ENCODE measurements around the gene SERINC5.

The SERINC5 gene

DNA sequence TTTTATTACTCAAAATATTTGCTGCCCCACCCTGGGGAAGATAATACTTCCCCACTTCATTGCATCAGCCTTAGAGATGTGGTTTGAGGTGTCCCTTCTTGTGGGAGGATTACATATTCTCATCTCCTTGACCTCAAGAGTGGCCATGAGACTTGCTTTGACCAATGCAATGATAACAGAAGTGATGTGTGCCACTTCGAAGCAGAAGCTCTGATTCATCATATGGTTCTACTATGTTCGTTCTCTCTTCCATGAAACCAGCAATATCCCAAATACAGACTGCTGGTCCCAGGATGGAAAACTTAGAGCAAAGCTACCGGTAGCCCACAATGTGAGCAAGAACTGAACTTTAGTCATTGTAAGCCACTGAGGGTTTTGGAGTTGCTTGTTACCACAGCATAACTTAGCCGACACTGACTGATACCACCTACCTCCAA, 128.7 kb downstream of the SERINC5 start:
- Histone ChIP-seq H3K4me1 (ENCODE audit: control insufficient read depth, insufficient read depth, low read length) (no peaks in the 10 kb centered on the region), H3K36me3 (ENCODE audit: control insufficient read depth, insufficient read depth, low read length) (no peaks in the 10 kb centered on the region), H3K9me3 (ENCODE audit: control insufficient read depth, insufficient read depth, low read length) (no peaks in the 10 kb centered on the region), H3K27ac (ENCODE audit: low read length) (no peak overlapping the region), H3K4me3 (ENCODE audit: low read length) (no peak overlapping the region), H3K27me3 (ENCODE audit: control insufficient read depth, insufficient read depth, low read length) (no peaks in the 10 kb centered on the region)
- WGBS (ENCODE audit: insufficient coverage, insufficient read length): no CpG with 5 or more reads among the region's 4 CpGs
- DNase-seq (ENCODE audit: low read depth, low spot score): no peak

DNA sequence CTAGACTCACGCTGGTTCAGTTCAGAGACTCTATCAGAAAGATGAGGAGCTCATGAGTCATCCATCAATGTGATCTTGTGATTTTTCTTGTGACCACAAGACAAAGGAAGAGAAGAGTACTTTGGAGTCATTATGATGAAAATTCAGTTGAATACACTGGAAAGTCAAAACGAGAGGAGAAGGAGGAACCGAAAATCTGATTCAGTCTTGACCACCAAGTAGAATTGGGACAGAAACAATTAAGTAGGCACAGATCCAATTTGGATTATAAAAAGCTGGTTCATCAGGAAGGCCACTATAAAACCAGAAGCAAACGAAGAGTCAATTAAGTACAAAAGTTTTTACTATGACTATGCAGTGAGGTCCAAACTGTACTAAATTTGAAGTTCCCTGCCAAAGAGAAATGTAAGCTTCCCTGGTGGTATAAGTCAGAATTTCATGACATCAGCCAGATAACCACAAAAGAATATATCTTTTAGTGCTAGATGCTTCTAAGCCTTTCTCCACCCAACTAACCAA, 129.8 kb downstream of the SERINC5 start:
- H3K36me3 ChIP-seq (ENCODE audit: control insufficient read depth, insufficient read depth, low read length): no peaks in the 10 kb centered on the region
- H3K9me3 ChIP-seq (ENCODE audit: control insufficient read depth, insufficient read depth, low read length): no peaks in the 10 kb centered on the region
- no peak overlapping the region for H3K4me3 ChIP-seq (ENCODE audit: low read length)
- WGBS (ENCODE audit: insufficient coverage, insufficient read length): no CpG with 5 or more reads among the region's 4 CpGs
- no peak for DNase-seq (ENCODE audit: low read depth, low spot score)
- no peaks in the 10 kb centered on the region for H3K4me1 ChIP-seq (ENCODE audit: control insufficient read depth, insufficient read depth, low read length)
- H3K27ac ChIP-seq (ENCODE audit: low read length): no peak overlapping the region
- no peaks in the 10 kb centered on the region for H3K27me3 ChIP-seq (ENCODE audit: control insufficient read depth, insufficient read depth, low read length)

DNA sequence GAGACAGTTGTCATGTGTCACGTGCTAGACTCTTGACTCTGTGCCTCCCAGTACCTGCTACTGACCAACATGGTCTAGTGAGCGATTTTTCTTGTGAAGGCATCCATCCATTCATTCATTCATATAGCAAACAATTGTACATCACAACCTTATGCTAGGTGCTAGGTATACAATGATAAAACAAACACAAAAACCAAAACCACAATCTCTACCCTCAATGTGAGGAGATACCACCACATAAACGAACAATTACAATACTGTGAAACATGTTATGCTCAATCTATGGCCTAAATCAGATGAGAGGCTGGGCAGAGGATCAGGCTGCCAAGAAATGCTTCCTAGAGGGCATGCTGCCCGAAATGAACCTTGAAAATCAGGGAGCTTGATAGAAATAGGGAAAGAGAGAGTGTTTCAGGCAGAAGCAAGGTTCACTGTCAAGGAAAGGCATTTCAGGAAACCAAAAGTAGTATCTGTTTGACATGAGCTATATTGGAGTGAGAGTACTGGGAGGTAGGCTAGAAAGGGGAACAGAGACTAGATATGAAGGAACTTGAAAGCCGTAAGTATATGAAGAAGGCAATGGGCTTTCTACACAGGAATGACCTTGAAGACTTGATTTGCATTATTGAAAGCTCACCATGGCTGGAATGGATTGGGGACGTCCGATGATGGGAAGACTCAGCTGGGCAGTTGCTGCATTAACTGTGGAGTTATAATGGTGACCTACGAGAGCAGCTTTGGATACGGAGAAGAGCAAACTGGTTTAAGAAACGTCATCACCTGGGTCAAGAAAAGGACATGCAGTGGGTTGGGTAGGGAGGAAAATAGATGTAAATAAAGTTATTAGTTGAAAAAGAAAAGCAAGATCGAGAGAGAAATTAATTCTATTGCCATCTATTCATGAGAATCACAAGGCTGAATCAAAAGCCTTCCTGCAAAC, 130.6 kb downstream of the SERINC5 start:
- H3K36me3 ChIP-seq (ENCODE audit: control insufficient read depth, insufficient read depth, low read length): no peaks in the 10 kb centered on the region
- no peaks in the 10 kb centered on the region for H3K4me1 ChIP-seq (ENCODE audit: control insufficient read depth, insufficient read depth, low read length)
- no peaks in the 10 kb centered on the region for H3K9me3 ChIP-seq (ENCODE audit: control insufficient read depth, insufficient read depth, low read length)
- no peaks in the 10 kb centered on the region for H3K27me3 ChIP-seq (ENCODE audit: control insufficient read depth, insufficient read depth, low read length)
- H3K4me3 ChIP-seq (ENCODE audit: low read length): no peak overlapping the region
- no peak for DNase-seq (ENCODE audit: low read depth, low spot score)
- no peak overlapping the region for H3K27ac ChIP-seq (ENCODE audit: low read length)
- WGBS (ENCODE audit: insufficient coverage, insufficient read length): 100% methylated on average over 1 of the region's 11 CpGs

DNA sequence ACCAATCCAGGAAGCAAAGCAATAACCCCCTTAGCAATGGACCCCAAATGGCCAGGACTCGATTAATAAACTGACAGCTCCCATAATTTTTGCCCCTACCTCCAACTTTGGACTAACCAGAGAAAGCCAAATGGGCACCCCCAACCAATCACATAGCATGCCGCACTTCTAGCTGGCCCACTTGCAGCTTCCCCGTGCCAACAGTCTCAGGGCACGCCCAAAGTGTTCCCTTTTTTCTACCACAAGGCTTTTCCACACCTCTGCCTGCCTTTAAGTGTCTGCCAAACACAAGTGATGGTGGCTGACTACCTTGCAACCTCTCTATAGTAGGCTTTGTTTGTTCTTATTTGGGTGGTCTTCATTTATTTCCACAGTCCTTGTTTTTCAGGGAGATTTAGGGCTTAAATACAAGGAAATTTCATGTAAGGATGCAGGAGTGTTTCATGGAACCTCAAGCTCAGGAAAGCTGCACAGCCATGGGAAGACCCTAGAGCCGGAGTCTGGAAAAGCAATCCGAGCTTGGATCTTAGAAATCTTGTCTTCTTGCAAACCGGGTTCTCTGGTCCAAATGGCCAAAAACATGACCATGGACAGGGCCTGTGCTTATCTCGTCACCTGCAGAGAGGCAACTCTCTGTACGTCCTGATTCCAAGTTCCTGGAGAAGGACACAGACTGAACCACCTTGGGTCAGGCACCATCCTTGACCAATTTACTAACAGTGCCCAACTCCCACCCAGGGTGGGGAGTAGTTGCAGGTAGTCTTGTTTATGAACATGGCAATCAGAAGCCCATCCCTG, 131.5 kb downstream of the SERINC5 start:
- Histone ChIP-seq H3K4me1 (ENCODE audit: control insufficient read depth, insufficient read depth, low read length) (no peaks in the 10 kb centered on the region), H3K27ac (ENCODE audit: low read length) (no peak overlapping the region), H3K9me3 (ENCODE audit: control insufficient read depth, insufficient read depth, low read length) (no peaks in the 10 kb centered on the region), H3K27me3 (ENCODE audit: control insufficient read depth, insufficient read depth, low read length) (no peaks in the 10 kb centered on the region), H3K4me3 (ENCODE audit: low read length) (no peak overlapping the region), H3K36me3 (ENCODE audit: control insufficient read depth, insufficient read depth, low read length) (no peaks in the 10 kb centered on the region)
- DNase-seq (ENCODE audit: low read depth, low spot score): no peak
- WGBS (ENCODE audit: insufficient coverage, insufficient read length): no CpG with 5 or more reads among the region's 9 CpGs

DNA sequence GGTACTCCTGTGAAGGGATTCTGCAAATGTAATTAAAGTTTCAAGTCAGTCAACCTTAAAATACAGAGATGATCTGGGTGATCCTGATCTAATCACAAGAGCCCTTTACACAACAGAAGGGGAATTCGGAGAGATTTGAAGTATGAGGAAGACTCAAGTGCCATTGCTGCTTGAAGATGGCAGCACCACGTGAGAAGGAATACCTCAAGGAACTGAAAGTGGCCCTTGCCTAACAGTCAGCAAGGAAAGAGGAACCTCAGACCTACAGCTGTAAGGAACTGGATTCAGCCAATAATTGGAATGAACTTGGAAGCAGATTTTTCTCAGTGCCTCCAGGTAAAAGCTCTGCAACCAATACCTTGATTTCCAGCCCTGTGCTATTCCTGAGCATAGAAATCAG, 133.3 kb downstream of the SERINC5 start:
- no peak for DNase-seq (ENCODE audit: low read depth, low spot score)
- H3K27me3 ChIP-seq (ENCODE audit: control insufficient read depth, insufficient read depth, low read length): no peaks in the 10 kb centered on the region
- WGBS (ENCODE audit: insufficient coverage, insufficient read length): no CpG with 5 or more reads among the region's 2 CpGs
- H3K9me3 ChIP-seq (ENCODE audit: control insufficient read depth, insufficient read depth, low read length): no peaks in the 10 kb centered on the region
- no peak overlapping the region for H3K4me3 ChIP-seq (ENCODE audit: low read length)
- no peak overlapping the region for H3K27ac ChIP-seq (ENCODE audit: low read length)
- no peaks in the 10 kb centered on the region for H3K4me1 ChIP-seq (ENCODE audit: control insufficient read depth, insufficient read depth, low read length)
- H3K36me3 ChIP-seq (ENCODE audit: control insufficient read depth, insufficient read depth, low read length): no peaks in the 10 kb centered on the region

DNA sequence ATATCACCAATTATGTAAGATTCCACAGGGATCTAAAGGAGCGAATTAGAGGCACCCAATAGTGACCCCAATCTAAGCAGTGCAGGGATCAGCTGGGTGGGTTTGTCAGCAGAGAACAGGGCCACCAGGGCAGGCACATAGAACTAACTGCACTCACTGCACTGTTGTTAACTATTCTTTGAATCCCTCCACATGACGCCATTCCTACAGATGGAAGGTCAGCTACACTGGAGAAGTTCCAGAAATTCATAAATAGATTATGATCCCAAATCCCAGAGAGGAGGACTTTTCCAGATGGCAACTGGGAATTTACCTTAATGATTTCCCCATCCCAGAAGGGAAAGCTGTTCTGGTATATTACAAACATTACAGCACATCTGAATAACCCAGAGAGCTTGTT, 136.5 kb downstream of the SERINC5 start:
- Histone ChIP-seq H3K27me3 (ENCODE audit: control insufficient read depth, insufficient read depth, low read length) (no peaks in the 10 kb centered on the region), H3K36me3 (ENCODE audit: control insufficient read depth, insufficient read depth, low read length) (no peaks in the 10 kb centered on the region), H3K4me1 (ENCODE audit: control insufficient read depth, insufficient read depth, low read length) (no peaks in the 10 kb centered on the region), H3K9me3 (ENCODE audit: control insufficient read depth, insufficient read depth, low read length) (no peaks in the 10 kb centered on the region), H3K27ac (ENCODE audit: low read length) (no peak overlapping the region), H3K4me3 (ENCODE audit: low read length) (no peak overlapping the region)
- DNase-seq (ENCODE audit: low read depth, low spot score): no peak
- no CpG with 5 or more reads among the region's 2 CpGs for WGBS (ENCODE audit: insufficient coverage, insufficient read length)

DNA sequence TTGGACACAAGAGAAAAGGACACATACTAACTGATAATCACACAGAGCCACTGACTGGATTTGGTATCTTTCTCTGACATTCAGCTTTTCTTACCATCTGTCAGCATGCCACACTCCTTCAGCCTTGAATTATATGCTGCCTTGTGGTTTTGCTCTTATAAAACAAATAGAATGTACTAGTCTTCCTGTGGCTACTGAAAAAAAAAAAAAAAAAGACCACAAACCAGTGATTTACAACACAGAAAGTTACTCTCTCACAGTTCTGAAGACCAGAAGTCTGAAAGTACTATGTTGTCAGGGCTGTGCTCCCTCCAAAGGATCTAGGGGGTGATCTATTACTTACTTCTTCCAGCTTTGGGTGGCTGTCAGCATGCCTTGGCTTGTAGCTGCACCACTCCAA, 138.4 kb downstream of the SERINC5 start:
- H3K4me1 ChIP-seq (ENCODE audit: control insufficient read depth, insufficient read depth, low read length): no peaks in the 10 kb centered on the region
- H3K4me3 ChIP-seq (ENCODE audit: low read length): no peak overlapping the region
- no peaks in the 10 kb centered on the region for H3K9me3 ChIP-seq (ENCODE audit: control insufficient read depth, insufficient read depth, low read length)
- no peak for DNase-seq (ENCODE audit: low read depth, low spot score)
- H3K27me3 ChIP-seq (ENCODE audit: control insufficient read depth, insufficient read depth, low read length): no peaks in the 10 kb centered on the region
- H3K36me3 ChIP-seq (ENCODE audit: control insufficient read depth, insufficient read depth, low read length): no peaks in the 10 kb centered on the region
- H3K27ac ChIP-seq (ENCODE audit: low read length): no peak overlapping the region

DNA sequence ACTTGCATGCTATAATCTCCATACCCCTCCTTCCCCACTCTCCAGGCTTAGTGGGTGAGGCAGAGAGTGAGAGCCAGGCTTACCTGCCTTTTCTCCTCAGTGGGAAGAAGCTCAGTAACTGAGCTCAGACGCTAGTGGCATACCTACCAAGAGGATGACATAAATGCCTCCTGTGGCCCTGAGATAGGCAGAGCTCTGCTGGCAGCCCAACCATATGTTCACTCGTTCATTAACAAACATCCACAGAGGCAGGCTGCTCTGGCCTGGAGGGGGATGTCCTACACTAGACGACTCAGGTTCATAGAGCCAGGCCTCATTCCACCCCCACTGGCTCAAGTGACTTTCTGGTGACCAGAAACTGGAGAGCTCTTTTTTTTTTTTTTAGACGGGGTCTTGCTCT, 139.4 kb downstream of the SERINC5 start:
- no peak for DNase-seq (ENCODE audit: low read depth, low spot score)
- Histone ChIP-seq H3K36me3 (ENCODE audit: control insufficient read depth, insufficient read depth, low read length) (no peaks in the 10 kb centered on the region), H3K27ac (ENCODE audit: low read length) (no peak overlapping the region), H3K4me1 (ENCODE audit: control insufficient read depth, insufficient read depth, low read length) (no peaks in the 10 kb centered on the region), H3K9me3 (ENCODE audit: control insufficient read depth, insufficient read depth, low read length) (no peaks in the 10 kb centered on the region), H3K27me3 (ENCODE audit: control insufficient read depth, insufficient read depth, low read length) (no peaks in the 10 kb centered on the region), H3K4me3 (ENCODE audit: low read length) (no peak overlapping the region)
- WGBS (ENCODE audit: insufficient coverage, insufficient read length): no CpG with 5 or more reads among the region's 4 CpGs

DNA sequence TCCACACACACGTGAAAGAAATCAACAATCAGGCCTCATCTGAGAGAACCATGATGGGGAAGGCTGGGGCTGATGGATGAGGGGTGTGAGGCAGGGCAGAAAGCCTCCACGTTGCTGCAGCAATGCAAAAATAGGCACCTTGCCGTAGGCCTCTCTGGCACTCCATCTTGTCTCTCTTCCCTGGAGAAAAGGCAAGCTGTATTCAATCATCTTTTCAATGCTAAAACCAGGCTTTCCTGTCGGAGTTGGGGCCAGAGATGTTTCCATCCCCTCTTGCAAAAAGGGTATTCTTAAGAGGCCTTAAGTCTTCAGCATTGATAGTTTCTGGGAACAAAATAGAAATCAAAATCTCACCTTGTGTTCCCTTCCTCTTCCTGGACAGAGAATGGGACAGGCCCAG, 139.8 kb downstream of the SERINC5 start:
- Histone ChIP-seq H3K27ac (ENCODE audit: low read length) (no peak overlapping the region), H3K36me3 (ENCODE audit: control insufficient read depth, insufficient read depth, low read length) (no peaks in the 10 kb centered on the region), H3K9me3 (ENCODE audit: control insufficient read depth, insufficient read depth, low read length) (no peaks in the 10 kb centered on the region), H3K4me3 (ENCODE audit: low read length) (no peak overlapping the region), H3K4me1 (ENCODE audit: control insufficient read depth, insufficient read depth, low read length) (no peaks in the 10 kb centered on the region), H3K27me3 (ENCODE audit: control insufficient read depth, insufficient read depth, low read length) (no peaks in the 10 kb centered on the region)
- DNase-seq (ENCODE audit: low read depth, low spot score): no peak
- WGBS (ENCODE audit: insufficient coverage, insufficient read length): no CpG with 5 or more reads among the region's 4 CpGs

DNA sequence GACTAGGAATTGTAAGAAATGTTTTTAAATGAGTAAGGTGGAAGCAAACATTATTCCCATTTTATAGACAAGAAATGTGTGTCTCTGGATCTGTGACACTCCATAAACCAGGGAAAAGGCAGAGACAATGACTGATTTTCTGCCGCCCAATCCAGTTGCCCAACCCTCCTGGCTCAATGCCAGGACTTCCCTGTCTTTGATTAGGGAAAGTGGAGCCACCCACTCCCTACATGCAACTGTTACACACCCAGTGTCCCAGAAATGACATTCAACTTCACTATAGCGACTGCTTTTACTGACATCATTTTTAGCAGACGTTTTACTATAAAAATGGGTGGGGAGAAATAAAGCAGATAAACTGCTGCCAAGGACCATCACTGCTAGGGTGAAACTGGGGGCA, 141.0 kb downstream of the SERINC5 start:
- WGBS (ENCODE audit: insufficient coverage, insufficient read length): no CpG with 5 or more reads among the region's 3 CpGs
- H3K27ac ChIP-seq (ENCODE audit: low read length): no peak overlapping the region
- H3K4me1 ChIP-seq (ENCODE audit: control insufficient read depth, insufficient read depth, low read length): peaks cover 6% of the 10 kb centered on the region; the same call in 1 of the 2 replicates
- H3K4me3 ChIP-seq (ENCODE audit: low read length): no peak overlapping the region
- no peak for DNase-seq (ENCODE audit: low read depth, low spot score)
- H3K36me3 ChIP-seq (ENCODE audit: control insufficient read depth, insufficient read depth, low read length): no peaks in the 10 kb centered on the region
- no peaks in the 10 kb centered on the region for H3K27me3 ChIP-seq (ENCODE audit: control insufficient read depth, insufficient read depth, low read length)
- H3K9me3 ChIP-seq (ENCODE audit: control insufficient read depth, insufficient read depth, low read length): no peaks in the 10 kb centered on the region
